HK-2 (cell line): Measurements from ENCODE around the gene NOVA2.

Source experiments
- DNase-seq: peaks from one replicate; pipeline ENCODE4 v3.0.0-alpha.2; 2018; ENCODE audit not compliant: unreplicated experiment

Gene NOVA2

DNA sequence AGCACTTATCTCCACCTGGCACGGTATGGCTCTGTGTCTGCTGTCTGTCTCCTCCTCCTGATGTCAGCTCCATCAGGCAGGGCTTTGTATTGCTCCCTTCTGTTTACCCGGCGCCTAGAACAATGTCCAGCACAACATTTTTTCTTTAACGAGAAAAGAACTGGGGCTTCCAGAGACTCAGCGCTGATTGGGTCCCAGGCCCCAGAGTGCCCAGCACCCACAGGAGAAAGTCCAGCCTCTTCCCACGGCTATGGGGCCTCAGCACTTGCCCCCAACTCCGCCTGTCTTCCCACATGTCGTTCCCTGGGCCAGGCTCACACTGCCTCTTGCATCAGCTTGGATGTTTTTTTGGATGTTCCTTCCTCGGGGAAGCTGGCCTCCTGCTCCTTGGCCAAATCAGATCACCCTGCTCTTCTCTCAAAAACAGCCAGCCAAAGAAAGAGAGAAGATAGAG lies 78.1 kb downstream of the NOVA2 start:
- DNase-seq: no peak

DNA sequence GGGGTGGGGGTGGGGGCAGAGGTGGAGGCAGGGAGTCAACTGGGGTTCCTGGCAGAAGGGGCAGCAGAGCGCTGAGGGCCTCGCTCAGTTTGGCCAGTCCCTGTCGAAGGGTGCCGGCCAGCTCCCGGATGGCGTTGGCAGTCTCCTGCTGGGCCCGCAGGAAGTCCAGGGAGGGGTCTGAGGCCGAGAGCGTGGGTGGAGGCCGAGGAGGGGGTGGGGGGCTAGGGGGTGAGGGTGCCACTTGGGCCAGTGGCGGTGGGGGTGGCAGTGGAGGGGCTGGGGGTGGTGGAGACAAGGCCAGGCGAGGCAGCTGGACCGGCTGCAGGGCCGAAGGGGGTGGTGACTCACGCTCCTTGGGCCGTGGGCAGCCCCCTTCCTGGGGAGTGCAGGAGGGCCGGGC lies 82.8 kb downstream of the NOVA2 start:
- no peak for DNase-seq

DNA sequence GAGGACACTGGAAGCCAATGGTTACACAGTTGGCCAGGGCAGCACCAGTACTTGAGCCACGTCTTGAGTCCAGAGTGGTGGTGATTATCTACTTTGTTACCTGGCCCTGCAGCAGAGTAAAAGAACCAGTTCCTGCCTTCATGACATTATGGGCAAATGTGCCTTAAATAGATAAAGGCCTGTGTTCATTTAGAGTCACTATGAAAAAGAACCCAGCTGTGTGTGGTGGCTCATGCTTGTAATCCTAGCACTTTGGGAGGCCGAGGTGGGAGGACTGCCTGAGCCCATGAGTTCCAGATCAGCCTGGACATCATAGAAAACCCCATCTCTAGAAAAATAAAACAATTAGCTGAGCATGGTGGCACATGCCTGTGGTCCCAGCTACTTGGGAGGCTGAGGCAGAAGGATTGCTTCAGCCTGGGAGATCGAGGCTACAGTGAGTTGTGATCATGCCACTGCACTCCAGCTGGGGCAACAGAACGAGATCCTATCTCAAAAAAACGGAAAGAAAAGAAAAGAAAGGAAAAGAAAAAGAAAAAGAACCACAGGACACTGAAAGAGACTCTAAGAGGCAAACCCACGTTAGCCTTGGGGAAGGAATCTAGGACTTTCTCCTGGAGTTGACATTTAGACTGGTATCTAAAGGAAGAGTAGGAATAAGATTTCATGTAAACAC lies 84.3 kb downstream of the NOVA2 start:
- no peak for DNase-seq

DNA sequence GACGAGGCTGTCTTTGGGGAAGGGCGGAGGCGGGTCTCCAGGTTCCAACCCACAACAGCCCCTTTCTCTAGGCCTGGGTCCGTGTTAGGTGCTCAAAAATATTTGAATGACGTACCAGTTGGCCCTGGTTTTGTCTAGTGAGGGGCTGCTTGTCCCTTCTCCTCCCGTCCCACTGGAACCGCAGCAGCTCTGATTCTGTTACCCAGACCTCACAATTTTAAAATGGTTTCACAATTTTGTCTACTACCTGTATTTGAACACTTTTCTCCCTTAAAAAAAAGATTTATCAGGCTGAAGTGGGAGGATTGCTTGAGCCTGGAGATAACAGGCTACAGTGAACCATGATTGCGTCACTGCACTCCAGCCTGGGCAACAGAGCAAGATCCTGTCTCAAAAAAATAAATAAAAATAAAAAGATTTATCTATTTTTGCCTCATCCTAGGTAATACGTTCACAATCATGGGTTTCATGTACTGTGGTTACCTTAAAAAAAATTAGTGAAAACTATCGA lies 86.4 kb downstream of the NOVA2 start:
- DNase-seq: no peak

DNA sequence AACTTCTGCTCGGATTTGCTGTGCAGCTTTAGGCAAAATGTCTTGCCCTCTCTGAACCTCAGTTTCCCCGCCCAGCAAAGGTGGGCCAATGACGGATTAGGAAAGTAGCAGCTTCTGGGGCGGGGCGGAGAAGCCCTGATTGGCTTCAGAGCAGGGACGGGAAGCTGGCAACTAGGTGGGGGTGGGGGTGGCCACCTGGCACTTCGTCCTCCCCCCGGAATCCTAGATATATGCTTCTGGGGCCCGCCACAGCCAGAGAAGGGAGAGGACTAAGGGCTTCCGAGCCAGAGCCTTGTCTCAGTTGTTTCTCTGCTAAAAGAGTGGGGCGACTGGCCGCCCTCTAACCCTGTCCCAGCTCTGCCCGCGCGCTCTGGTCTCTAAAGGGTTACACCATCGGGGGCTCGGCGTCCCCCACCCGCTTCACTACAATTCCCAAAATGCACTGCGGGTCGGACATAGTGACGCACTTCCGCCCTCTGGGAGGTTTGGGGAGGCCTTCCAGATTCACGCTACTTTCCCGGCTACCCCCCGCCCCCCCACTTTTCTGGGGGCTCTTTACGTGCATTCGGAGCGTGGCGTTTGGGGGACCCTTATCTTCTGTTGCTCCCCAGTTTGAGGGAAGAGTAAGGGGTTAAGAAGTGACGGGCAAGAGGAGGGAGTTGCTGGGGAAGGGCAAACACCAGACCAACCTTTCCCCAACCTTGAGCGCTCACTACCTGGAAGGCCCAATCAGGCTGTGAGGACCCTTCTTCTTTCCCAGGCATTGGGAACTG lies 87.1 kb downstream of the NOVA2 start:
- DNase-seq: peak; percentile 89

DNA sequence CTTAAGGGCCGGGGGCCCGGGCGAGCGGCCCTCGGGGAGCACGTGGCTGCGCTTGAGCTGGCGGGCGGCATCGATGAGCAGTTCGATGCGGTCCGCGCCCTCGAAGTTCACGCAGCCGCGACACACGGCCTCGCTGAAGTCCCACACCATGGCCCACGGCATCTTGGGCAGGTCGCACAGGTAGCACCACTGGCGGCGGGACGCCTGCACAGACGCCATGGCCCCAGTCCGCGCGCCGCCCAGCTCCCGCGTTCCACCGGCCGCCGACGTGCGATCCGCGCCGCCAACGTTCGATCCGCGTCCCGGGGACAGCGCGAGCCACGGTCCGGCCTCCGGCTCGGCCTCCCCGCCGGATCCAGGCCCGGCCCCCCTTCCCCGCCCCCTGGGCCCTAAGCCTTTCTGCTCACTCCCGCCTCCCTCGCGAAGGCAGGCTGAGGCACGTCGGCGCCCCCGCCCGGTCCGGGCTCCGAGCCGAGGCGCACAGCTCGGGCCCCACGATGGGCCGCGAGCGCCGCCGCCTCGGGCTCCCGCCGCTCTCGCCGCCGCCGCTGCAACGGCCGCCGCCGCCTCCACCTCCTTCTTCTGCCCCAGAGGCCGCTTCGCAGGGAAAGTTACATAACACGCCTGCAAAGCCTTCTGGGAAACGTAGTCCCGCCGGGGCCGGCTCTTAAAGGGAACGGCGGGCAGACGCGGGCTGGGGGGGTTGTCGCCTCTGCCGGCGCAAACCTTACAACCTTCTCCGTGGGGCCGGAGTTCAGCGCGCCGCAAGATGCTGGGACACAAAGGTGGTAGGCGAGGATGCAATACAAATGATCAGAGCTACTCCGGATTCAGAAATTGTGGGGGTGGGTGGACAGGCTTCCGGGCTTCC lies 87.9 kb downstream of the NOVA2 start, which contains the start of gene IRF2BP1:
Gene IRF2BP1 (minus strand): TSS at position 586 of the 871 bp plus-strand sequence. CDS start 367 bp downstream, at position 219.
- peak; percentile 89 for DNase-seq

DNA sequence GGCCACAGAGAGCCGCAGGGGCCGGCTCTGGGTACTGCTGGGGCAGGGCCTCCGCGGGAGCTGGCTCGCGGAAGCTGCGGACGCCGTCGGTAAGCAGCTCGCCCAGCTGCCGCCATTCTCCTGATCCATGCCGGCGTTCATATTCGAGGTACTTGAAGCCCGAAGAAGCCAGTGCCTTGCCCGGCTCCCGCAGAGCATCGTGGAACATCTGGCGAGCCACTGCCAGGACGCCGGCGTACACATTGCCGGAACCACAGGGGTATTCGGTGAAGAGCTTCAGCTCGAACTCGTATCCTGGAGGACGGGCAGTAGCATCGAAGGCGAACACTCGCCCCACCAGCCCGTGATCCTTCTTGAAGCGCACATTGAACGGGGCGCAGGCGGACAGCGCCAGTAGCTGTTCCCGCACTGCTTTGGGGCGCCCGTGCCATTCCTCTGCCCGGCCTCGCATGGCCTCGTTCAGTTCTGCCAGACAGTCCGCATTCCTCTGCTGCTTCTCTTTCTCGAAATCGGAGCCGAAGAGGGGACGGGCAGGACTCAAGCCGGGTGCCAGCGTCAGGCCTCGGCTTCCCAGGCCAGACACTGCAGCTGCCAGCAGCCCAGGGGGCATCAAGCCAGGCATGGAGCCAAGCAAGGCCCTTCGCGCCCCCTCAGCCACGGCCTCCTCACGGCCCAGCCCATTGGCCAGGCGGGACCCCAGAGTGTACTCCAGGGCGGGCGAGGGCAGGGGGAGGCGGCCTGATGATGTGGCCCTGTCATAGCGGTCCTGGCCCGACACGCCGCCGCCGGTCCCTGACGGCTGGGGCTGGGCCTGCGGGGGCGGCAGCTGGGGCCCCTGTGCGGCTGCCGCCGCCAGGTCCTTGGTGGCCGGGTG lies 88.7 kb downstream of the NOVA2 start:
- peak; percentile 50 for DNase-seq

DNA sequence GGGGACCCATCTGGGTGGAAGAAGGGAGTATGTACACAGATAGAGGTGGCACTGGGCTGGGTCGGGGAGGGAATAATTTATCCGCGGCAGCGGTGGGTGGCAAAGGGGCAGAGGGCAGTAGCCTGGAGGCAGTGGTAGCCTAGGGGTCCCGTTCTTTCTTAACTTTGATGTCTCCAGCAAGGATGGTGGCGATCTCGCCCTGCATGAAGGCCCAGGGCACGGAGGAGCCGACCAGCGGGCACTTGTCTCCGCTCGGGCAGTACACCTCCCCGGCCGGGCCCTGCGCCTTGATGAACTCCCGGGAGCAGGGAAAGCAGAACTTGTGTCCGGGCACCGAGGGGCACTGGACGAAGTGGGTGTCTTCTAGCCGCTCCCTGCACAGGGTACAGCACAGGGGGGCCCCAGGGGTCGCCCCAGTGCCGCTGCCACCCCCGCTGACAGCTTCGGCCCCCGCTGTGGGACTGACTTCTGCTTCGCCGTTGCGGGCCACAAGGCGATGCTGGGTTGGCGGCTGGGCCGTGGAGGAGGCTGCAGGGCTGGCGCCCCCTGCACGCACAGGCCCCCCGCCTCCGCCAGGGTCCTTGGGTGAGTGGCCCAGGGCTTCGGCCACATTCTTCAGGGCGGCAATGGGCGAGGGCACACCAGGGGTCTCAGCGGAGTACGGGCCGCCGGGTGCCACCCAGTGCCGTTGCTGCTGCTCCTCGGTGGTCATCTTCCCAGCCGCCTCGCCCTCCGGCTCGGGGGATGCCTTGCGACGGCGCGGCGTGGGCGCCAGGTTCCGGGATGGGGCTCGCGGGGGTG lies 89.6 kb downstream of the NOVA2 start:
- no peak for DNase-seq
